ENCODE data around the gene MRPL45. TPM values are rescaled to one million over a fixed set of nuclear protein-coding genes. Genes with fewer than 3 reads are reported as not detected.
A peak's percentile ranks its signal among the peaks of the same experiment; 100 is the strongest.

The MRPL45 gene
- total RNA-seq, 1 donor from 2014 or later, result 47.1 TPM

DNA sequence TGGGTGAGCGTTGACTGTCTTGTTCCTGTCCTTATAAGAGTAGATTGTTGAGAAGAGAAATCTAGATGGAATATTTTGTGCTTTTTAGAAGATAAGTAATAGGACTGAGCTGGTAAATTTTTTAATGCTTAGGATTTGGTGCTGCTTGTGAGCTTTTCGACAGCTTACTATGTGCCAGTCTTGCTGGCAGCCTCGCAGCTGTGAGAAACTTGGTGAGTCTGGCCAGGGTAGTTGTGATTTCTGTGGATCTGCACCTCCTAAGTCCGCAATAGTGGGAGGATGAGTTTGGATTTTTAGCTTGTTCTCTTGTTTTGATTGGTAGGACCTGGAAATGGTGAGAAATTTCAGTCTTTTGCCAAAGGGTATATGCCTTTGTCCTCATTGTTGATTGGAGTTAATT, 58.3 kb downstream of the MRPL45 start:
- Mint-ChIP-seq H3K9me3 (no peaks in the 10 kb centered on the region), H3K4me3 (peak overlapping the region; percentile 87), H3K4me1 (ENCODE audit: unreplicated experiment) (peaks cover 55% of the 10 kb centered on the region), H3K27ac (no peak overlapping the region), H3K36me3 (peaks cover 10% of the 10 kb centered on the region), H3K27me3 (no peaks in the 10 kb centered on the region)
- no peak for DNase-seq (ENCODE audit: extremely low spot score, unreplicated experiment)
- TF ChIP-seq, protein P1, sequence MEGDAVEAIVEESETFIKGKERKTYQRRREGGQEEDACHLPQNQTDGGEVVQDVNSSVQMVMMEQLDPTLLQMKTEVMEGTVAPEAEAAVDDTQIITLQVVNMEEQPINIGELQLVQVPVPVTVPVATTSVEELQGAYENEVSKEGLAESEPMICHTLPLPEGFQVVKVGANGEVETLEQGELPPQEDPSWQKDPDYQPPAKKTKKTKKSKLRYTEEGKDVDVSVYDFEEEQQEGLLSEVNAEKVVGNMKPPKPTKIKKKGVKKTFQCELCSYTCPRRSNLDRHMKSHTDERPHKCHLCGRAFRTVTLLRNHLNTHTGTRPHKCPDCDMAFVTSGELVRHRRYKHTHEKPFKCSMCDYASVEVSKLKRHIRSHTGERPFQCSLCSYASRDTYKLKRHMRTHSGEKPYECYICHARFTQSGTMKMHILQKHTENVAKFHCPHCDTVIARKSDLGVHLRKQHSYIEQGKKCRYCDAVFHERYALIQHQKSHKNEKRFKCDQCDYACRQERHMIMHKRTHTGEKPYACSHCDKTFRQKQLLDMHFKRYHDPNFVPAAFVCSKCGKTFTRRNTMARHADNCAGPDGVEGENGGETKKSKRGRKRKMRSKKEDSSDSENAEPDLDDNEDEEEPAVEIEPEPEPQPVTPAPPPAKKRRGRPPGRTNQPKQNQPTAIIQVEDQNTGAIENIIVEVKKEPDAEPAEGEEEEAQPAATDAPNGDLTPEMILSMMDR (conservative IDR thresholded peaks at IDR 0.05), result no peak

- Mint-ChIP-seq H3K4me1 (ENCODE audit: unreplicated experiment) (peaks cover 66% of the 10 kb centered on the region), H3K36me3 (peaks cover 16% of the 10 kb centered on the region), H3K4me3 (peak overlapping the region; percentile 7), H3K27ac (peak overlapping the region; percentile 50), H3K9me3 (no peaks in the 10 kb centered on the region), H3K27me3 (no peaks in the 10 kb centered on the region)
- DNase-seq (ENCODE audit: extremely low spot score, unreplicated experiment), result no peak
- TF ChIP-seq, protein P1 (conservative IDR thresholded peaks at IDR 0.05), result no peak
These were observed 60.6 kb downstream of the MRPL45 start for GRCh38 chr17:38357486-38358123.

DNA sequence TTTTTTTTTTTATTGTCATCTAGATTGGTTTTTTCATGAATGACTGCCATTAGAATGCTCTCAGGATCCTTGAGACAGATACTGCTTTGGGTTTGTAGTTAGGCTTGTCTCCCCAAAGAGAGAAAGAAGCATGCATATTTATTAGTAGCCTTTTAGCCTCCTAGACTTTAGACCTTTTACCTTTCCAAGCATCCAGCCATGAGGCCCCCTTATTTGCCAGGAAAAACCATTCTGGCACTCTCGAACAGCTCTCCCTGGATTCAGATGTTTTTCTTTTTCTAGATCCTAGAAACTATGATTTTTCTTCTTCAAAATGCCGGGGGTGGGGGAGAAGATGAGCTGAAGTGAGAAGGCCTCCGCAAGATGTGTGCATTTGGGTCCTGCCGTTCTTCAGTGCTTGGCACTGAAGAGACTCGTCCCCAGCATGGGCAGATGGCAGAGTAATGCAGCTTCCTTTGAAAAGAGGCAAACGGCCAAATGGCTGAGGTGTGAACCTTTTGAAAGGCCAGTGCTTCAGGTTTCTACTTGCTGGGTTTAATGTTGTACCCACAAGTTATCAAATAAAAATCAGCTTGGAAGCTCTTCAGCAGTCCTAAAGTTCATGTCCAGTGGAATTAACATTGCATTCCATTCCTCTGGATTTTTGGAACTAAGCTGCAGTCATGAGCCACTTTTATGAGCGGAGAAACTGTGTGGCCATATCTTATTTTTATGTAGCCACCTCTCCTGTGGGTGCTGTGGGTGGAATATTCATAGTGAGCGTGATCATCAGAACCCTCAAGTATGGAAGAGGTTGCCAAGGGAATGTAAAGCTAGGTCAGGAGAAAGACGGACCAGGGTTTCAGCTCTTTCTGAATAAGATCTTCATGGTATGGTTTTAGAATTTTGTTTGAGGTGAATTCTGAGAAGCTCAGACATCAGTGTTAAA, 61.9 kb downstream of the MRPL45 start:
- Mint-ChIP-seq H3K36me3 (peaks cover 16% of the 10 kb centered on the region), H3K27ac (peak overlapping the region; percentile 18), H3K9me3 (no peaks in the 10 kb centered on the region), H3K4me1 (ENCODE audit: unreplicated experiment) (peaks cover 61% of the 10 kb centered on the region), H3K4me3 (no peak overlapping the region), H3K27me3 (no peaks in the 10 kb centered on the region)
- TF ChIP-seq, protein P1 (conservative IDR thresholded peaks at IDR 0.05), result no peak
- no peak for DNase-seq (ENCODE audit: extremely low spot score, unreplicated experiment)

DNA sequence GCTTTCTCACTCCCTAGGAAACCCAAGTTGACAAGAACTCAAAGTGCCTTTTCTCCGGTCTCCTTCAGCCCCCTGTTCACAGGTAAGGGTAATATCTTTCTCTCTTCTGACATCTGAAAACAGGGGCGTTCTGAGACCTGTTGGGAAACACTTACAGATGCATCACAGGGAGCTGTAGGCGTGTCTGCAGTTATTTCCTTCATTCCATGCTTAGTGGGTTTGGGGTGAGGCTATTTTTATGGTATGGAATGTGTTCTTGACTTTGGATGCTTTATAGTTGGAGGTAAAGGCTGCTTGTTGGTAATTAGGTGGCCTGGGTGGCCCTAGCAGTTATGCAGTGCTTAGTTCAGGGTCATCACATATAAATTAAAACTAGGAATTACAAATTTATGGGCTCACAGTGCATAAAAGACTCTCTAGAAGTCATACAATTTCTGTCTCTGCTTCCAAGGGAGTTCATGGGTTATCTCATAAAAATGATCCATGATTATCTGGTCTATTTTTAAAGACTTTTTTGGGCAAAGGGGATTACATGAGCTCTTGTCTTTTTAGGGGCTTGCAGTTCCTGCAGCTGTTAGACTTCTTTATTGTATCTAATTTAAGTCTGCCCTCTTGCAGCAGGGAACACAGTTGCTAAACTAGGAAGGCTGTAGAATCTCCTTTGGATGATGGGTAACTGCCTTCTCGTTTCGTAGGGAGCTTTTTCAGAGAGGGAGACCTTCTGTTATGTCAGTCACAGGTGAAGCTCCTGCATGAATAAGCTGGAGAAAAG, 64.9 kb downstream of the MRPL45 start:
- no peaks in the 10 kb centered on the region for H3K27me3 Mint-ChIP-seq
- H3K9me3 Mint-ChIP-seq, result no peaks in the 10 kb centered on the region
- H3K4me1 Mint-ChIP-seq (ENCODE audit: unreplicated experiment), result peaks cover 37% of the 10 kb centered on the region
- no peak for DNase-seq (ENCODE audit: extremely low spot score, unreplicated experiment)
- TF ChIP-seq, protein P1 (conservative IDR thresholded peaks at IDR 0.05), result no peak
- H3K36me3 Mint-ChIP-seq, result peaks cover 10% of the 10 kb centered on the region
- H3K27ac Mint-ChIP-seq, result peak overlapping the region; percentile 94
- no peak overlapping the region for H3K4me3 Mint-ChIP-seq

DNA sequence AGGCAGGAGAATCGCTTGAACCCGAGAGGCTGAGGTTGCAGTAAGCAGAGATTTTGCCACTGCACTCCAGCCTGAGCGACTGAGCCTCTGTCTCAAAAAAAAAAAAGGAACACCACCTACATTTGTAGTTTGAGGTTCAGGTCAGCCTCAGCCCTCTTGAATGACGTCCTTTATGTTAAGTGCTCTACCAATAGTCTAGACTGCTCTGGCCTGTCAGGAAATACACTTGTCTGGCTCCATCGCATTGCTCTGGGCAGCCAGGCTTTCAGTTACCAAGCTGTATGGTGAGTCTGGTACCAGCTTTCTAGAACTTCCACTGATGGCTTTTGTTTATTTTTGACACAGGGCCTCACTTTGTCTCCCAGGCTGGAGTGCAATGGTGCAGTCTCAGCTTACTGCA, 66.0 kb downstream of the MRPL45 start:
- Mint-ChIP-seq H3K4me3 (no peak overlapping the region), H3K27ac (no peak overlapping the region), H3K36me3 (peaks cover 13% of the 10 kb centered on the region), H3K27me3 (no peaks in the 10 kb centered on the region), H3K9me3 (no peaks in the 10 kb centered on the region), H3K4me1 (ENCODE audit: unreplicated experiment) (peaks cover 26% of the 10 kb centered on the region)
- DNase-seq (ENCODE audit: extremely low spot score, unreplicated experiment), result no peak
- TF ChIP-seq, protein P1 (conservative IDR thresholded peaks at IDR 0.05), result no peak

All from type B pancreatic cell (in vitro differentiated cells).